Mesenchymal stem cell (in vitro differentiated cells and primary cell): ENCODE data around the gene TENM4.

Source experiments
- DNase-seq: peaks from one replicate; pipeline ENCODE4 v3.0.0-alpha.2; 2013
- H2AFZ ChIP-seq: one replicate; pipeline ENCODE4 v1.6.1; 2013; ENCODE audit warnings: low read depth, mild to moderate bottlenecking, control low read depth, inconsistent platforms, low read length, moderate library complexity
- H2AK5ac ChIP-seq: 2 replicates; pipeline ENCODE4 v1.6.1; 2013; ENCODE audit warnings: low read length, moderate library complexity, mild to moderate bottlenecking, inconsistent platforms; ENCODE audit not compliant: severe bottlenecking
- H2BK120ac ChIP-seq: one replicate; pipeline ENCODE4 v1.6.1; 2013; ENCODE audit warnings: low read depth, mild to moderate bottlenecking, inconsistent platforms, low read length, moderate library complexity
- H2BK12ac ChIP-seq, 2 experiments: one replicate each; pipeline ENCODE4 v1.6.1; 2013; ENCODE audit warnings: inconsistent platforms in 2 of 2, low read length in 2 of 2, mild to moderate bottlenecking in 2 of 2, moderate library complexity in 2 of 2, control low read depth in 1 of 2
- H2BK15ac ChIP-seq: one replicate; pipeline ENCODE4 v1.6.1; 2013; ENCODE audit warnings: mild to moderate bottlenecking, low read depth, inconsistent platforms; ENCODE audit not compliant: poor library complexity, severe bottlenecking
- H2BK5ac ChIP-seq: 2 replicates; pipeline ENCODE4 v1.6.1; 2013; ENCODE audit warnings: low read depth, mild to moderate bottlenecking, low read length, control low read depth, inconsistent platforms; ENCODE audit not compliant: poor library complexity, severe bottlenecking
- H3K14ac ChIP-seq, 2 experiments: one replicate each; pipeline ENCODE4 v1.6.1; 2013; ENCODE audit warnings: inconsistent platforms in 2 of 2, low read length in 2 of 2, control low read depth in 1 of 2, mild to moderate bottlenecking in 1 of 2, moderate library complexity in 1 of 2
- H3K18ac ChIP-seq, 2 experiments: one replicate each; pipeline ENCODE4 v1.6.1; 2013; ENCODE audit warnings: inconsistent platforms in 2 of 2, low read length in 2 of 2, control low read depth in 1 of 2, low read depth in 1 of 2, mild to moderate bottlenecking in 1 of 2
- H3K23ac ChIP-seq, 2 experiments: one replicate each; pipeline ENCODE4 v1.6.1; 2013; ENCODE audit warnings: inconsistent platforms in 2 of 2, low read length in 2 of 2, mild to moderate bottlenecking in 2 of 2, moderate library complexity in 2 of 2, control low read depth in 1 of 2
- H3K27ac ChIP-seq: 2 replicates; pipeline ENCODE4 v1.5.1; 2013; ENCODE audit warnings: mild to moderate bottlenecking, moderate library complexity, low read length, control low read depth, inconsistent platforms; ENCODE audit not compliant: poor library complexity, severe bottlenecking
- H3K27me3 ChIP-seq, 2 experiments: 2 replicates each; pipeline versions ENCODE4 v1.6.1 to v1.7.0; 2013; ENCODE audit warnings: low read length in 2 of 2, mild to moderate bottlenecking in 2 of 2, moderate library complexity in 2 of 2, control low read depth in 1 of 2, inconsistent platforms in 1 of 2; ENCODE audit not compliant: control insufficient read depth in 1 of 2, insufficient read depth in 1 of 2
- H3K36me3 ChIP-seq, 2 experiments: 2 replicates each; pipeline versions ENCODE4 v1.6.1 to v1.7.0; 2013; ENCODE audit warnings: low read length in 2 of 2, control low read depth in 1 of 2, inconsistent platforms in 1 of 2, low read depth in 1 of 2, mild to moderate bottlenecking in 1 of 2; ENCODE audit not compliant: insufficient read depth in 2 of 2, control insufficient read depth in 1 of 2
- H3K4ac ChIP-seq, 2 experiments: one replicate each; pipeline ENCODE4 v1.6.1; 2013; ENCODE audit warnings: inconsistent platforms in 2 of 2, low read length in 2 of 2, mild to moderate bottlenecking in 2 of 2, moderate library complexity in 2 of 2, control low read depth in 1 of 2, low read depth in 1 of 2
- H3K4me1 ChIP-seq: 2 replicates; pipeline ENCODE4 v1.6.1; 2013; ENCODE audit warnings: low read depth, low read length, control low read depth; ENCODE audit not compliant: control insufficient read depth, insufficient read depth
- H3K4me2 ChIP-seq: 2 replicates; pipeline ENCODE4 v1.6.1; 2013; ENCODE audit warnings: low read length, mild to moderate bottlenecking, inconsistent platforms; ENCODE audit not compliant: poor library complexity, severe bottlenecking
- H3K4me3 ChIP-seq, 2 experiments: 2 replicates each; pipeline versions ENCODE4 v1.5.1 to v1.7.0; 2013; ENCODE audit warnings: low read length in 2 of 2, mild to moderate bottlenecking in 2 of 2, control low read depth in 1 of 2, low read depth in 1 of 2; ENCODE audit not compliant: insufficient read depth in 1 of 2
- H3K79me1 ChIP-seq: replicated peaks from 2 replicates; pipeline ENCODE4 v1.6.1; 2013; ENCODE audit warnings: mild to moderate bottlenecking, control low read depth, low read length, inconsistent platforms; ENCODE audit not compliant: poor library complexity, severe bottlenecking
- H3K9ac ChIP-seq: 2 replicates; pipeline ENCODE4 v1.7.0; 2013; ENCODE audit warnings: mild to moderate bottlenecking, low read length, moderate library complexity
- H3K9me3 ChIP-seq: 2 replicates; pipeline ENCODE4 v1.7.0; 2013; ENCODE audit warnings: mild to moderate bottlenecking, low read length; ENCODE audit not compliant: control insufficient read depth
- H4K8ac ChIP-seq: one replicate; pipeline ENCODE4 v1.6.1; 2013; ENCODE audit warnings: inconsistent platforms, mild to moderate bottlenecking, low read length, moderate library complexity
- H4K91ac ChIP-seq: one replicate; pipeline ENCODE4 v1.6.1; 2013; ENCODE audit warnings: mild to moderate bottlenecking, low read length, inconsistent platforms
- WGBS: methylation state at CpG from one replicate; pipeline ENCODE4 v1.1.7; 2013; ENCODE audit warnings: mixed read lengths; 5-methylcytosine and 5-hydroxymethylcytosine counted together

Gene TENM4

GRCh38 chr11:78993802-78994430 is 446.9 kb downstream of the TENM4 start:
- Histone ChIP-seq H3K36me3 (no peaks in the 10 kb centered on the region), H4K8ac (no peak overlapping the region), H3K9ac (no peak overlapping the region), H3K18ac (no peak overlapping the region), H3K79me1 (no peaks in the 10 kb centered on the region), H4K91ac (no peak overlapping the region), H2BK120ac (no peak overlapping the region), H2AK5ac (no peak overlapping the region), H3K4me2 (no peak overlapping the region), H2AFZ (no peak overlapping the region), H3K4ac (no peak overlapping the region), H3K4me3 (no peak overlapping the region), H3K27me3 (peaks cover 0 to 29% of the 10 kb centered on the region in 2 experiments), H3K4me1 (peaks cover 2% of the 10 kb centered on the region), H2BK12ac (no peak overlapping the region), H3K23ac (no peak overlapping the region), H2BK15ac (no peak overlapping the region), H3K14ac (no peak overlapping the region), H3K27ac (no peak overlapping the region), H2BK5ac (no peak overlapping the region), H3K9me3 (peaks cover 5% of the 10 kb centered on the region)
- DNase-seq, result no peak
- WGBS, result 45% methylated on average over 1 of the region's 1 CpG

DNA sequence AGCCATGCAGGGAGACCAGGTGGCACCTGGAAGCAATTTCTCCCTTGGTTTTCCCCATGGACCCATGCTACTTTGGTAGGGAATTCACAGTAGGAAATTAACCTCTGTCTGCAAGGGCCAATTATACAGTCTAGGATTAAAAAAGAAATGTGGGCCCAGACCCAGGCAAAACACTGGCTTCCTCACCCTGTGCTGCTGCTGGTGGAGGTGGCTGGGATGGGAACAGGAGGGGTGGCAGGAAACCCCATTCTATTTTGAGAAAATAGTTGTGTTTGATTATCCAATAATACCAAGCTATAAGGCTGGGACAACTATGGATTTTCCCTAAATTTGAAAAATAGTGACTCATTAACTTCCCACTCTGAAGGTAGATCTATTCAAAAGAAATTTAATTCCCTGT is 449.1 kb downstream of the TENM4 start:
- no peak for DNase-seq
- Histone ChIP-seq H3K23ac (no peak overlapping the region), H2AK5ac (no peak overlapping the region), H3K18ac (no peak overlapping the region), H2BK120ac (no peak overlapping the region), H3K4ac (no peak overlapping the region), H4K8ac (no peak overlapping the region), H3K4me3 (no peak overlapping the region), H2AFZ (no peak overlapping the region), H4K91ac (no peak overlapping the region), H3K27me3 (peaks cover 0 to 23% of the 10 kb centered on the region in 2 experiments), H2BK15ac (no peak overlapping the region), H3K4me1 (peaks cover 2% of the 10 kb centered on the region), H3K36me3 (no peaks in the 10 kb centered on the region), H2BK12ac (no peak overlapping the region), H3K4me2 (no peak overlapping the region), H3K79me1 (no peaks in the 10 kb centered on the region), H2BK5ac (no peak overlapping the region), H3K9ac (no peak overlapping the region), H3K14ac (no peak overlapping the region), H3K27ac (no peak overlapping the region), H3K9me3 (no peaks in the 10 kb centered on the region)

DNA sequence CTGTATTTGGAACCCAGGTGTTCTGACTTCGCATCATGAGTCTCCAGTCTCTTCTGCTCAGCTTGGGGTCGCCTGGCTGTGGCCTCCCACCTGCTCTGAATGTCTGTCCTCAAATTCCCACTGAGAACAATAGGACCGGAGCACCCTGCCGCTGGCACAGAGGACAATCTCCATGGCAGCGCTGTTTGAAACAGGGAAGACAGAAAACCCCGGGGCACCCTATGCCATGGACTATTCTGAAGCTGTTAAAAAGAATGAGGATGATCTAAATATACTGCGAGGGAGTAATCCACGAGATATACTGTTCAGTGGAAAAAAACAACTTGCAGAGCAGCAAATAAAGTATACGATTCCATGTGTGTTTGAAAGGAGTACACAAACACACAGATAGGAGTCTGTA is 450.6 kb downstream of the TENM4 start:
- no peaks in the 10 kb centered on the region for H3K9me3 ChIP-seq
- no peak overlapping the region for H4K8ac ChIP-seq
- H2AK5ac ChIP-seq, result no peak overlapping the region
- no peak overlapping the region for H2BK15ac ChIP-seq
- H3K4me1 ChIP-seq, result peaks cover 2% of the 10 kb centered on the region
- DNase-seq, result no peak
- no peak overlapping the region for H3K4me2 ChIP-seq
- no peak overlapping the region for H3K4me3 ChIP-seq
- no peak overlapping the region for H3K18ac ChIP-seq
- H2BK12ac ChIP-seq, result no peak overlapping the region
- H3K14ac ChIP-seq, result no peak overlapping the region
- no peaks in the 10 kb centered on the region for H3K79me1 ChIP-seq
- no peak overlapping the region for H3K23ac ChIP-seq
- H2BK120ac ChIP-seq, result no peak overlapping the region
- 73% methylated on average over 9 of the region's 9 CpGs for WGBS
- no peak overlapping the region for H3K9ac ChIP-seq
- peaks cover 0 to 11% of the 10 kb centered on the region in 2 experiments for H3K27me3 ChIP-seq
- no peak overlapping the region for H2AFZ ChIP-seq
- no peak overlapping the region for H3K4ac ChIP-seq
- H4K91ac ChIP-seq, result no peak overlapping the region
- H2BK5ac ChIP-seq, result no peak overlapping the region
- no peak overlapping the region for H3K27ac ChIP-seq
- no peaks in the 10 kb centered on the region for H3K36me3 ChIP-seq

DNA sequence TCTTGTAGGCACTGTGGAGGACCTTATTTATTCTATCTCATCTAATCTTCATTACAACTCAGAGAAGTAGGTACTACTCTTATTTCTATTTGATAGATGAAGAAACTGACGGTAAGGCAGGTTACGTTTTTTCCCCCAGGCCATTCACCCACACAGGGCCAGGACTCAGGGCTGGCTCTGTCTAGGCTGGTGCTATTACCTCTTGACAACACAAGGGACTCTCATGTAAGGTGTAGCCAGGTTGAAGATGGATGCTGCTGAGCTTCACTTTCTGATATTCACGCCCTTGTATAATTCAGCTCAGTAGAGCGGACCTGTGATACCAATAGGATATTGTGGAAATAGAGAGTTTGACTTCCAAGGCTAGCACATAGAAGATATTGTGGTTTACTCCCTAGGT is 453.1 kb downstream of the TENM4 start:
- H3K4ac ChIP-seq, result no peak overlapping the region
- H3K9ac ChIP-seq, result no peak overlapping the region
- H2BK15ac ChIP-seq, result no peak overlapping the region
- H3K23ac ChIP-seq, result no peak overlapping the region
- H3K36me3 ChIP-seq, result no peaks in the 10 kb centered on the region
- H3K4me1 ChIP-seq, result peaks cover 2% of the 10 kb centered on the region
- no peak overlapping the region for H2BK12ac ChIP-seq
- H3K27ac ChIP-seq, result no peak overlapping the region
- no peak overlapping the region for H3K18ac ChIP-seq
- no peaks in the 10 kb centered on the region for H3K9me3 ChIP-seq
- no peak overlapping the region for H3K14ac ChIP-seq
- no peak overlapping the region for H3K4me2 ChIP-seq
- H3K27me3 ChIP-seq, result no peaks in the 10 kb centered on the region
- no peak overlapping the region for H2AK5ac ChIP-seq
- no peak overlapping the region for H2BK120ac ChIP-seq
- H3K4me3 ChIP-seq, result no peak overlapping the region
- H4K8ac ChIP-seq, result no peak overlapping the region
- WGBS, result 99% methylated on average over 4 of the region's 4 CpGs
- H3K79me1 ChIP-seq, result no peaks in the 10 kb centered on the region
- no peak overlapping the region for H2BK5ac ChIP-seq
- H2AFZ ChIP-seq, result no peak overlapping the region
- no peak overlapping the region for H4K91ac ChIP-seq
- no peak for DNase-seq
